HepG2 (cell line): ENCODE measurements around the gene STRADA. TPM values are rescaled to one million over a fixed set of nuclear protein-coding genes. Genes with fewer than 3 reads are reported as not detected.
A peak's percentile ranks its signal among the peaks of the same experiment; 100 is the strongest.

ENCODE experiments used
- DPF2 ChIP-seq: sonication (generic); formaldehyde crosslinking; IDR thresholded peaks from 2 replicates; pipeline ENCODE4 v1.4.0; 2020; ENCODE audit warnings: mild to moderate bottlenecking, low read depth, missing genetic modification reagents, borderline replicate concordance
- HCFC1 ChIP-seq: fragments of 150-350 bp; IDR thresholded peaks from 2 replicates; pipeline ENCODE4 v1.6.1; 2014; ENCODE audit warnings: low read depth, low read length
- KDM2A ChIP-seq: sonication (generic); formaldehyde crosslinking; IDR thresholded peaks from 2 replicates; pipeline ENCODE4 v1.4.0; 2020; ENCODE audit warnings: low read depth, missing genetic modification reagents, borderline replicate concordance
- KMT2B ChIP-seq: IDR thresholded peaks from 2 replicates; pipeline ENCODE4 v1.6.1; 2016; ENCODE audit warnings: missing genetic modification reagents, missing compliant biosample characterization
- SCMH1 ChIP-seq: sonication (generic); formaldehyde crosslinking; IDR thresholded peaks from 2 replicates; pipeline ENCODE4 v1.9.0; 2021; ENCODE audit warnings: missing genetic modification reagents, mild to moderate bottlenecking, borderline replicate concordance
- SNRNP70 ChIP-seq: fragments of 200-400 bp; formaldehyde crosslinking; IDR thresholded peaks from 2 replicates; pipeline ENCODE4 v1.6.1; 2017; ENCODE audit warnings: mild to moderate bottlenecking, low read depth, low read length, moderate library complexity
- YEATS2 ChIP-seq: sonication (generic); formaldehyde crosslinking; IDR thresholded peaks from 2 replicates; pipeline ENCODE4 v1.4.0; 2020; ENCODE audit warnings: missing genetic modification reagents, borderline replicate concordance
- ZNF251 ChIP-seq: sonication (generic); formaldehyde crosslinking; IDR thresholded peaks from 2 replicates; pipeline ENCODE4 v1.9.0; 2021; ENCODE audit warnings: mild to moderate bottlenecking, missing genetic modification reagents
- ZNF501 ChIP-seq: sonication (generic); formaldehyde crosslinking; IDR thresholded peaks from 2 replicates; pipeline ENCODE4 v1.5.1; 2020; ENCODE audit warnings: mild to moderate bottlenecking, moderate library complexity, missing genetic modification reagents
- ZNF510 ChIP-seq: sonication (generic); formaldehyde crosslinking; IDR thresholded peaks from 2 replicates; pipeline ENCODE4 v1.4.0; 2020; ENCODE audit warnings: low read depth, mild to moderate bottlenecking, missing genetic modification reagents
- polyA plus RNA-seq, 8 experiments: library from polyadenylated mRNA; depleted of rRNA in 3 of 8; stranded (reverse) in 7 of 8; unstranded in 1 of 8; fragments of >200 nt; fragmentation: Illumina TruSeq in 4 of 8; extraction: Trizol in 4 of 8; gene quantifications; 2 replicates each; pipeline versions ENCODE4 v1.2.1 to v1.2.3, GENCODE V29; 2011 to 2016; ENCODE audit warnings: low read depth in 4 of 8, missing spikeins in 1 of 8, mixed read lengths in 1 of 8; ENCODE audit not compliant: insufficient read depth in 1 of 8
- total RNA-seq, 5 experiments: library from RNA; depleted of rRNA; stranded (reverse); fragments of >200 nt; fragmentation: Illumina TruSeq; extraction: Trizol; gene quantifications; 2 replicates each; pipeline ENCODE4 v1.2.3, GENCODE V29; 2016; ENCODE audit warnings: low read depth in 1 of 5
- TF ChIP-seq, protein P1 (sequence below): sonication (generic); formaldehyde crosslinking; IDR thresholded peaks from 2 replicates; pipeline ENCODE4 v1.5.1; 2020; ENCODE audit warnings: mild to moderate bottlenecking, missing genetic modification reagents, moderate library complexity
- TF ChIP-seq, protein P2 (sequence below): sonication (generic); formaldehyde crosslinking; IDR thresholded peaks from 2 replicates; pipeline ENCODE4 v1.4.0; 2020; ENCODE audit warnings: mild to moderate bottlenecking, missing genetic modification reagents
- TF ChIP-seq, protein P3 (sequence below): sonication (generic); formaldehyde crosslinking; IDR thresholded peaks from 2 replicates; pipeline ENCODE4 v1.4.0; 2020; ENCODE audit warnings: missing genetic modification reagents, borderline replicate concordance
- TF ChIP-seq, protein P4 (sequence below): sonication (generic); formaldehyde crosslinking; conservative IDR thresholded peaks from 2 replicates; pipeline ENCODE4 v1.8.0; 2022; ENCODE audit warnings: low read depth, missing genetic modification reagents
- TF ChIP-seq, protein P5 (sequence below): sonication (generic); formaldehyde crosslinking; IDR thresholded peaks from 2 replicates; pipeline ENCODE4 v1.8.0; 2022; ENCODE audit warnings: mild to moderate bottlenecking, missing genetic modification reagents, moderate library complexity

Gene STRADA
- total and polyA plus RNA-seq, 2 of the 13 experiments (the other 11 are each of a cell fraction or from before 2014, with no cell fraction given), result 17.6 to 17.9 TPM

GRCh38 chr17:63741408-63742173 is at the start of gene STRADA (continued):
- TF ChIP-seq, protein P1, sequence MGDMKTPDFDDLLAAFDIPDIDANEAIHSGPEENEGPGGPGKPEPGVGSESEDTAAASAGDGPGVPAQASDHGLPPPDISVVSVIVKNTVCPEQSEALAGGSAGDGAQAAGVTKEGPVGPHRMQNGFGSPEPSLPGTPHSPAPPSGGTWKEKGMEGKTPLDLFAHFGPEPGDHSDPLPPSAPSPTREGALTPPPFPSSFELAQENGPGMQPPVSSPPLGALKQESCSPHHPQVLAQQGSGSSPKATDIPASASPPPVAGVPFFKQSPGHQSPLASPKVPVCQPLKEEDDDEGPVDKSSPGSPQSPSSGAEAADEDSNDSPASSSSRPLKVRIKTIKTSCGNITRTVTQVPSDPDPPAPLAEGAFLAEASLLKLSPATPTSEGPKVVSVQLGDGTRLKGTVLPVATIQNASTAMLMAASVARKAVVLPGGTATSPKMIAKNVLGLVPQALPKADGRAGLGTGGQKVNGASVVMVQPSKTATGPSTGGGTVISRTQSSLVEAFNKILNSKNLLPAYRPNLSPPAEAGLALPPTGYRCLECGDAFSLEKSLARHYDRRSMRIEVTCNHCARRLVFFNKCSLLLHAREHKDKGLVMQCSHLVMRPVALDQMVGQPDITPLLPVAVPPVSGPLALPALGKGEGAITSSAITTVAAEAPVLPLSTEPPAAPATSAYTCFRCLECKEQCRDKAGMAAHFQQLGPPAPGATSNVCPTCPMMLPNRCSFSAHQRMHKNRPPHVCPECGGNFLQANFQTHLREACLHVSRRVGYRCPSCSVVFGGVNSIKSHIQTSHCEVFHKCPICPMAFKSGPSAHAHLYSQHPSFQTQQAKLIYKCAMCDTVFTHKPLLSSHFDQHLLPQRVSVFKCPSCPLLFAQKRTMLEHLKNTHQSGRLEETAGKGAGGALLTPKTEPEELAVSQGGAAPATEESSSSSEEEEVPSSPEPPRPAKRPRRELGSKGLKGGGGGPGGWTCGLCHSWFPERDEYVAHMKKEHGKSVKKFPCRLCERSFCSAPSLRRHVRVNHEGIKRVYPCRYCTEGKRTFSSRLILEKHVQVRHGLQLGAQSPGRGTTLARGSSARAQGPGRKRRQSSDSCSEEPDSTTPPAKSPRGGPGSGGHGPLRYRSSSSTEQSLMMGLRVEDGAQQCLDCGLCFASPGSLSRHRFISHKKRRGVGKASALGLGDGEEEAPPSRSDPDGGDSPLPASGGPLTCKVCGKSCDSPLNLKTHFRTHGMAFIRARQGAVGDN, result peak; percentile 94
- TF ChIP-seq YEATS2 (CRISPR knock-in tag) (peak; percentile 83), KMT2B (peak; percentile 78), HCFC1 (0 out of 2 replicates have a peak, but pooled peaks have one; percentile 2), DPF2 (CRISPR knock-in tag) (no peak), KDM2A (CRISPR knock-in tag) (peak; percentile 91), ZNF251 (CRISPR knock-in tag) (no peak), SNRNP70 (no peak), SCMH1 (CRISPR knock-in tag) (no peak), ZNF501 (peak; percentile 93), ZNF510 (CRISPR knock-in tag) (peak; percentile 73)
- TF ChIP-seq, protein P2, sequence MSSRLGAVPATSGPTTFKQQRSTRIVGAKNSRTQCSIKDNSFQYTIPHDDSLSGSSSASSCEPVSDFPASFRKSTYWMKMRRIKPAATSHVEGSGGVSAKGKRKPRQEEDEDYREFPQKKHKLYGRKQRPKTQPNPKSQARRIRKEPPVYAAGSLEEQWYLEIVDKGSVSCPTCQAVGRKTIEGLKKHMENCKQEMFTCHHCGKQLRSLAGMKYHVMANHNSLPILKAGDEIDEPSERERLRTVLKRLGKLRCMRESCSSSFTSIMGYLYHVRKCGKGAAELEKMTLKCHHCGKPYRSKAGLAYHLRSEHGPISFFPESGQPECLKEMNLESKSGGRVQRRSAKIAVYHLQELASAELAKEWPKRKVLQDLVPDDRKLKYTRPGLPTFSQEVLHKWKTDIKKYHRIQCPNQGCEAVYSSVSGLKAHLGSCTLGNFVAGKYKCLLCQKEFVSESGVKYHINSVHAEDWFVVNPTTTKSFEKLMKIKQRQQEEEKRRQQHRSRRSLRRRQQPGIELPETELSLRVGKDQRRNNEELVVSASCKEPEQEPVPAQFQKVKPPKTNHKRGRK (CRISPR knock-in tag), result no peak
- TF ChIP-seq, protein P3, sequence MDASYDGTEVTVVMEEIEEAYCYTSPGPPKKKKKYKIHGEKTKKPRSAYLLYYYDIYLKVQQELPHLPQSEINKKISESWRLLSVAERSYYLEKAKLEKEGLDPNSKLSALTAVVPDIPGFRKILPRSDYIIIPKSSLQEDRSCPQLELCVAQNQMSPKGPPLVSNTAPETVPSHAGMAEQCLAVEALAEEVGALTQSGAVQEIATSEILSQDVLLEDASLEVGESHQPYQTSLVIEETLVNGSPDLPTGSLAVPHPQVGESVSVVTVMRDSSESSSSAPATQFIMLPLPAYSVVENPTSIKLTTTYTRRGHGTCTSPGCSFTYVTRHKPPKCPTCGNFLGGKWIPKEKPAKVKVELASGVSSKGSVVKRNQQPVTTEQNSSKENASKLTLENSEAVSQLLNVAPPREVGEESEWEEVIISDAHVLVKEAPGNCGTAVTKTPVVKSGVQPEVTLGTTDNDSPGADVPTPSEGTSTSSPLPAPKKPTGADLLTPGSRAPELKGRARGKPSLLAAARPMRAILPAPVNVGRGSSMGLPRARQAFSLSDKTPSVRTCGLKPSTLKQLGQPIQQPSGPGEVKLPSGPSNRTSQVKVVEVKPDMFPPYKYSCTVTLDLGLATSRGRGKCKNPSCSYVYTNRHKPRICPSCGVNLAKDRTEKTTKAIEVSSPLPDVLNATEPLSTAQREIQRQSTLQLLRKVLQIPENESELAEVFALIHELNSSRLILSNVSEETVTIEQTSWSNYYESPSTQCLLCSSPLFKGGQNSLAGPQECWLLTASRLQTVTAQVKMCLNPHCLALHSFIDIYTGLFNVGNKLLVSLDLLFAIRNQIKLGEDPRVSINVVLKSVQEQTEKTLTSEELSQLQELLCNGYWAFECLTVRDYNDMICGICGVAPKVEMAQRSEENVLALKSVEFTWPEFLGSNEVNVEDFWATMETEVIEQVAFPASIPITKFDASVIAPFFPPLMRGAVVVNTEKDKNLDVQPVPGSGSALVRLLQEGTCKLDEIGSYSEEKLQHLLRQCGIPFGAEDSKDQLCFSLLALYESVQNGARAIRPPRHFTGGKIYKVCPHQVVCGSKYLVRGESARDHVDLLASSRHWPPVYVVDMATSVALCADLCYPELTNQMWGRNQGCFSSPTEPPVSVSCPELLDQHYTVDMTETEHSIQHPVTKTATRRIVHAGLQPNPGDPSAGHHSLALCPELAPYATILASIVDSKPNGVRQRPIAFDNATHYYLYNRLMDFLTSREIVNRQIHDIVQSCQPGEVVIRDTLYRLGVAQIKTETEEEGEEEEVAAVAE (CRISPR knock-in tag), result 0 out of 2 replicates have a peak, but pooled peaks have one; percentile 8
- TF ChIP-seq, protein P4, sequence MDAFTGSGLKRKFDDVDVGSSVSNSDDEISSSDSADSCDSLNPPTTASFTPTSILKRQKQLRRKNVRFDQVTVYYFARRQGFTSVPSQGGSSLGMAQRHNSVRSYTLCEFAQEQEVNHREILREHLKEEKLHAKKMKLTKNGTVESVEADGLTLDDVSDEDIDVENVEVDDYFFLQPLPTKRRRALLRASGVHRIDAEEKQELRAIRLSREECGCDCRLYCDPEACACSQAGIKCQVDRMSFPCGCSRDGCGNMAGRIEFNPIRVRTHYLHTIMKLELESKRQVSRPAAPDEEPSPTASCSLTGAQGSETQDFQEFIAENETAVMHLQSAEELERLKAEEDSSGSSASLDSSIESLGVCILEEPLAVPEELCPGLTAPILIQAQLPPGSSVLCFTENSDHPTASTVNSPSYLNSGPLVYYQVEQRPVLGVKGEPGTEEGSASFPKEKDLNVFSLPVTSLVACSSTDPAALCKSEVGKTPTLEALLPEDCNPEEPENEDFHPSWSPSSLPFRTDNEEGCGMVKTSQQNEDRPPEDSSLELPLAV, result no peak
- TF ChIP-seq, protein P5, sequence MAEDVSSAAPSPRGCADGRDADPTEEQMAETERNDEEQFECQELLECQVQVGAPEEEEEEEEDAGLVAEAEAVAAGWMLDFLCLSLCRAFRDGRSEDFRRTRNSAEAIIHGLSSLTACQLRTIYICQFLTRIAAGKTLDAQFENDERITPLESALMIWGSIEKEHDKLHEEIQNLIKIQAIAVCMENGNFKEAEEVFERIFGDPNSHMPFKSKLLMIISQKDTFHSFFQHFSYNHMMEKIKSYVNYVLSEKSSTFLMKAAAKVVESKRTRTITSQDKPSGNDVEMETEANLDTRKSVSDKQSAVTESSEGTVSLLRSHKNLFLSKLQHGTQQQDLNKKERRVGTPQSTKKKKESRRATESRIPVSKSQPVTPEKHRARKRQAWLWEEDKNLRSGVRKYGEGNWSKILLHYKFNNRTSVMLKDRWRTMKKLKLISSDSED (CRISPR knock-in tag), result 0 out of 2 replicates have a peak, but pooled peaks have one; percentile 28
